Coronary artery (tissue), 2 donors: Measurements from ENCODE around the gene CTIF.

Experiments used
- DNase-seq: peaks from one replicate; pipeline ENCODE4 v3.0.0-alpha.2; 2017; ENCODE audit warnings: low spot score
- H3K27ac ChIP-seq, 2 donors: fragments of 200-600 bp; sonication (generic); one replicate each; pipeline ENCODE4 v1.5.1; 2016 to 2019
- H3K4me3 ChIP-seq: fragments of 200-600 bp; sonication (generic); 2 replicates; pipeline ENCODE4 v1.5.1; 2016; ENCODE audit warnings: mild to moderate bottlenecking, moderate library complexity
- TF ChIP-seq, protein P1 (sequence below): fragments of 200-600 bp; sonication (generic); IDR thresholded peaks from one replicate; pipeline ENCODE4 v1.5.1; 2019; ENCODE audit warnings: antibody characterized with exemption

Gene CTIF

DNA sequence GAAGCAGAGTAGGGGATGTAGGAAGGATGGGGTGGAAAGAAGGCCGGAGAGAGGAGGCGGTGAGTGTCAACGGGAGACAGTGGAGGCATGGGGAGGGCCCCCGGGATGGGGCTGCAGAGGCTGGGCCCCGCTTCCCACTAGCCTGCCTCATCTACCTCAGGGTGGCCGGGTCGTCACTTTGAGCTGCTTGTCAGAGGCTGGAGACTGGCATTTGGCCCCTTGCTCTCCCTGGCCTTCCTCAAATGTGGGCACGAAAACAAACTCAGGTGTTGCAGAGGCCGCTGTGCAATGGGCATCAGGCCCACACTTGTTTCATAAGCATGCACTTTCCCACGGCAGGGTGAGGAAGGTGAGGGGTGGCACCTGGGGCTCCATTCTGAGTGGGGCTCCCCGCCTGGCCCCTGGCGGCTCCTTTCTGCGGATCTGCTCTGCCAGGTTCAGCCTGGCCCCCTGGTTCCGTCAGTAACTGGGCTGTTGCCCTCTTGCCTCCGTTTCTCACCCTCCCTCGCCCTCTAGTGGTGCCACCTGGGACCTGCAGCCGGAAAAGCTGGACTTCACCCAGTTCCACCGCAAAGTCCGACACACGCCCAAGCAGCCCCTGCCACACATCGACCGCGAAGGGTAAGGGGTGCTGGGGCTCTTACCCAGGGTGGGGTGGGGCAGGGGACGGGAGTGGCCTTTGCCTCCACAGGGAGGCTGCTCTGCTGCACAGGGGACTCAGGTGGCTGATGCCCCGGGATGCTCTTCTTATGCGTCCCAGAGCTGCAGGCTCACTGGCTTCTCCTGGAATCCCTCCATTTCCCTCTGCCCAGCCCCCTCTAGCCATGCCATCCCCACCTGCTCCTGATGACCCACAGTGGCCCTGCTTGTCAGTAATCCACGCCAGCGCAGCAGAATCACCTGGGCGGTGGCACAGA is 125.4 kb downstream of the CTIF start:
- no peak overlapping the region for H3K27ac ChIP-seq
- H3K4me3 ChIP-seq: no peak overlapping the region
- TF ChIP-seq, protein P1, sequence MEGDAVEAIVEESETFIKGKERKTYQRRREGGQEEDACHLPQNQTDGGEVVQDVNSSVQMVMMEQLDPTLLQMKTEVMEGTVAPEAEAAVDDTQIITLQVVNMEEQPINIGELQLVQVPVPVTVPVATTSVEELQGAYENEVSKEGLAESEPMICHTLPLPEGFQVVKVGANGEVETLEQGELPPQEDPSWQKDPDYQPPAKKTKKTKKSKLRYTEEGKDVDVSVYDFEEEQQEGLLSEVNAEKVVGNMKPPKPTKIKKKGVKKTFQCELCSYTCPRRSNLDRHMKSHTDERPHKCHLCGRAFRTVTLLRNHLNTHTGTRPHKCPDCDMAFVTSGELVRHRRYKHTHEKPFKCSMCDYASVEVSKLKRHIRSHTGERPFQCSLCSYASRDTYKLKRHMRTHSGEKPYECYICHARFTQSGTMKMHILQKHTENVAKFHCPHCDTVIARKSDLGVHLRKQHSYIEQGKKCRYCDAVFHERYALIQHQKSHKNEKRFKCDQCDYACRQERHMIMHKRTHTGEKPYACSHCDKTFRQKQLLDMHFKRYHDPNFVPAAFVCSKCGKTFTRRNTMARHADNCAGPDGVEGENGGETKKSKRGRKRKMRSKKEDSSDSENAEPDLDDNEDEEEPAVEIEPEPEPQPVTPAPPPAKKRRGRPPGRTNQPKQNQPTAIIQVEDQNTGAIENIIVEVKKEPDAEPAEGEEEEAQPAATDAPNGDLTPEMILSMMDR: peak; percentile 85
- peak; percentile 85 for DNase-seq

DNA sequence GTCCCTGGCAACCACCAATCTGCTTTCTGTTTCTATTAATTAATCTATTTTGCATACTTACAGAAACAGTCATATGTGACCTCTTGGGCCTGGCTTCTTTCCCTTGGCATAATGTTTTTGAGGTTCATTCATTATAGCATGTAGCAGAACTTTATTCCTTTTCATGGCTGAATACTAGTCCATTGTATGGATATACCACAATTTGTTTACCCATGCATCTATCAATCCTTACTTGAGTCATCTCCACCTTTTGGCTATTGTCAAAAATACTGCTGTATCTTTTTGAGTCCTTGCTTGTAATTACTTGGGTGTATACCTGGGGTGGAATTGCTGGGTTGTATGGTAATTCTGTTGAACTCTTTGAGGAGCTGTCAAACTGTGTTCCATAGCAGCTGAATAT is 126.8 kb downstream of the CTIF start:
- TF ChIP-seq, protein P1: no peak
- Histone ChIP-seq H3K4me3 (no peak overlapping the region), H3K27ac (no peak overlapping the region)
- no peak for DNase-seq

DNA sequence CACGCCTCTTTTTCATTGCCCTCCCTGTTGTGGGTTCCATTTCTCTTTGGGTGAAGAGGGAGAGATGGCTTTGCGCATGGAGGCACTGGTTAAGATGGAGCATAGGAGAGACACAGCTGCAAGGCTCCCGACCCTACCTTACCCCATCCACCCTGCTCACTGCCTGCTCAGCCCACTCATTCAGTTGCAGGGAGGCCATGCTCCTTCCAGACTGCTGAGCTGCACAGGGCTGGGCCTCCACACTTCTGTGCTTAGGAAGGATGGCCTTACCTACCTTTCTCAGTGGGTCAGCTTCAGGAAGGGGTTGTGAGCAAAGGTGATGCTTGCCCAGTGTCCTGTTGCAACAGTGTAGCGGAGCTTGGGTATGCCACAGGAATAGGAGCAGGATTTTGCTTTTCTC is 127.8 kb downstream of the CTIF start:
- Histone ChIP-seq H3K27ac (no peak overlapping the region), H3K4me3 (no peak overlapping the region)
- no peak for DNase-seq
- TF ChIP-seq, protein P1: no peak

DNA sequence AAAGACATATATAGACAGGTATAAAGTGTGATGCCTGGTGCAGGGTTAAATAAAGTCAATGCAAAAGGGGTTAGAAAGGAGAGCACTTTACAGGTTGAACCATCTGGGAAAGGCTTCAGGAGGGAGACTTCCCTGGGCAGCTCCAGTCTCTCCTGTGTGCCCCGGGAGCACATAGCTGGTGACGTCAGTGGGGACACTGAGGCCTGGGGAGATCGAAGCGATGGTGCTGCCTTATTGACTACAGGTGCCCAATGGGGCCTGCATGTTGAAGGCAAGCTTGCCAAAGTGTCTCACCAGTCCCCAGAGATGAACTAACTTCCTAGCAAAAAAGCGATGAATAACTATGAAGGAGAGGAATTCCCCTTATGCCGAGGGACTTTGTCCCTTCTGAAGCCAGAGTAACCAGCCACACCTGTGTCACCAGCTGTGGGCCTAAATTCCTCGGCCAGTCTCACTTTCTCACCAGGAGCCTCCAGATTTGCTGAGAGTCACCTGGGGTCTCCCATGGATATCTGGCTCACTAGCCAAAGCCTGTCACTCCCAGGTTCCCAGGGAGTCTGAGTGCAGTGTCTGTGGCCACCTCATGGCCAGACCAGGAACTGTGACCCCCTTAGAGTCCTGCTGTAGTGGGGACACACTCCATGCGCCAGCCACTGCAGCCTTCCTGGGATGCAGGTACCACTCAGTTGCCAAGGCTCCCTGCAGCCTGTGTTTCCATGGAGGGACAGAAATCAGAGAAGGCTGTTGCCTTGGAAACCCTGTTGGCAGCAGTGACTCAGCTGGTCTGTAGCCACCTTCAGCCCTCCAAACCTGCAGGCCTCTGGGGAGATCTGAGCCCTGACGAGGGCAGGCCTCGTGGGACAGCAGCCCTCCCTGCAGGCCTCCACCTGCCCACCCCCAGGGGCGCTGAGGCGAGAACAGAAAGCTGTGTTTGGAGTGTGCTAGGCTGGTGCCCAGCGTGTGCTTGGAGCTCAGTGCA is 128.7 kb downstream of the CTIF start:
- TF ChIP-seq, protein P1: no peak
- no peak overlapping the region for H3K4me3 ChIP-seq
- no peak overlapping the region for H3K27ac ChIP-seq
- DNase-seq: no peak

DNA sequence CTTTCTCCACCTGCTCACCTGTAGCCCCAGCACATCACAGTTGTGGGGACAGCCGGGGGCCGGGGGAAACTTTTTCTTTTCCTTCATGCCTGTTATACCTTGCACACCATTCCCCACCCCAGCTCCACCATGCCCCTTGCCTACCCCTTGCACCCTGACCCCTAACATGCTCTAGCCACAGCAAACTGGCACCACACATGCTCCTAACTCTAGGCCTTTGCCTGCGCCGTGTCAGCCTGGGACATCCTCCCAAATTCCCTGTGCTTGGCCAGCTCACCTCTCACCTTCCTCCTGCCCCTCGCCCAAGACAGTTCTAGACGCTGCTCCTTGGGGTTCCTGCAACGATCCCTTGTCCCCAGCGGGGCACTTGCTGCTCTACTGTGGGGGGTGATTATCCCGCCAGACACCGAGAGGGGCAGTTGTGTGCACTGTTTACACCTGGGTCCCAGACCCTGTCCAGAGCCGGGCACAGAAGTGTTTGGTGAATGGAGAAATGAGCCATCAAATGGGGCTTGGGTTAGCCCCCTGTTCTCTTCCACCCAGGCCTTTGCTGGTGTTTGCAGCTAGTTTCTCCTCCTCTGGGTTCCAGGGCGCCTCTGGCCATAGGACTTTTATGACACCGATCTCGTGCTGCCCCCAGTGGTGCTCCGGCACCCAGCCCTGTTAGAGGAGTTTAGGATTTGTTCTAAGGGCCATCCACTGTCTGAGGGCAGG is 129.8 kb downstream of the CTIF start:
- no peak overlapping the region for H3K27ac ChIP-seq
- H3K4me3 ChIP-seq: no peak overlapping the region
- TF ChIP-seq, protein P1: no peak
- DNase-seq: no peak

DNA sequence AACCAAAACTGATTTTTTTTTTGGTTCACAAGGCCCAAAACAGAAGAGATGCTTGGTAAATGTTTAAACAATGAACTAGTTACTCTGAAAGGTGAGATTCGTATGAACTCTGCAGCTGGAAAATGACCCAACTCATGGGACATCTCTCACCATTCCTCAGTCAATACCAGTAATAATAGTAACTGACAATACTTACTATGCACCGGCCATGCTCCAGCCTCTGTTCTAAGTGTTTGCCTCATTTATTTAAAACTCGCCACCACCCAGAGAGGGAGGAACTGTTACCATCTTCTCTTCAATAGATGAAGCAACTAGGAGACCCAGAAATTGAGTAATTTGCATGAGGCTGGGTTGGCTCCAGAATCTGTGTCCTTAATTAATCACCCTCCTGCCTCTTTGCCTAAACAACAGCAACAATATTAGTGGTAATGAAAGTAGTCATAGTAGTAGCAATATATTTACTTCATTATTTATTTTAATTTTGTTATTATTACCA is 130.4 kb downstream of the CTIF start:
- Histone ChIP-seq H3K4me3 (no peak overlapping the region), H3K27ac (no peak overlapping the region)
- DNase-seq: no peak
- TF ChIP-seq, protein P1: no peak
